ENCODE results near the gene RNF128.

GRCh38 chrX:106783716-106784115 is 57.2 kb downstream of the RNF128 start:
- TF ChIP-seq GATA2 (IDR thresholded peaks at IDR 0.05; ENCODE audit: low read depth, low read length), result no peak
- TF ChIP-seq GATA3 (IDR thresholded peaks at IDR 0.05; ENCODE audit: low read depth, low read length), result no peak
